PC-3 (cell line): ENCODE results near the gene PIGH. TPM values are rescaled to one million over a fixed set of nuclear protein-coding genes. Genes with fewer than 3 reads are reported as not detected.

Experiments
- ATAC-seq: fragments of 200-7000 bp; cut with Tn5 transposase; 2 replicates; pipeline ENCODE4 v1.9.1; 2020; ENCODE audit warnings: mild to moderate bottlenecking, moderate library complexity
- BruUV-seq: library from RNA; stranded (reverse); fragments of 400-500 nt; replicated peaks from 2 replicates; lab custom pipeline; 2021; lab: Mats Ljungman, UMichigan
- CTCF ChIA-PET: fragments of 300-600 bp; sonication (Branson Sonifier 250); formaldehyde crosslinking; loops from one replicate; lab custom pipeline; 2022; ENCODE audit warnings: antibody characterized with exemption; lab: Charles Lee
- POLR2A ChIA-PET: fragments of 300-600 bp; sonication (Branson Sonifier 250); formaldehyde crosslinking; loops from one replicate; lab custom pipeline; 2022; ENCODE audit warnings: antibody characterized with exemption; ENCODE audit not compliant: unreplicated experiment; lab: Charles Lee
- DNase-seq: peaks from one replicate; pipeline ENCODE4 v3.0.0-alpha.2; 2015
- H2AFZ ChIP-seq: fragments of 300-600 bp; sonication (generic); 2 replicates; pipeline ENCODE4 v1.6.0; 2016; ENCODE audit warnings: antibody characterized with exemption, low read length
- H3F3A ChIP-seq: fragments of 300-600 bp; sonication (generic); one replicate; pipeline ENCODE4 v1.6.0; 2017; ENCODE audit warnings: antibody characterized with exemption, low read length, control low read depth, mild to moderate bottlenecking; ENCODE audit not compliant: unreplicated experiment
- H3K27ac ChIP-seq: fragments of 300-600 bp; sonication (generic); 2 replicates; pipeline ENCODE4 v1.5.1; 2016; ENCODE audit warnings: mild to moderate bottlenecking, low read length
- H3K27me3 ChIP-seq: fragments of 300-600 bp; sonication (generic); 2 replicates; pipeline ENCODE4 v1.6.1; 2016; ENCODE audit warnings: low read length, mixed read lengths
- H3K36me3 ChIP-seq: fragments of 300-600 bp; sonication (generic); 2 replicates; pipeline ENCODE4 v1.6.1; 2016; ENCODE audit warnings: low read depth, mixed run types, low read length, mixed read lengths
- H3K4me1 ChIP-seq: fragments of 300-600 bp; sonication (generic); 2 replicates; pipeline ENCODE4 v1.5.1; 2016; ENCODE audit warnings: low read length; ENCODE audit not compliant: insufficient read depth
- H3K4me2 ChIP-seq: fragments of 300-600 bp; sonication (generic); 2 replicates; pipeline ENCODE4 v1.6.0; 2016; ENCODE audit warnings: low read length
- H3K4me3 ChIP-seq: fragments of 300-600 bp; sonication (generic); 2 replicates; pipeline ENCODE4 v1.5.1; 2016; ENCODE audit warnings: mild to moderate bottlenecking, low read length, mixed read lengths
- H3K79me2 ChIP-seq: fragments of 300-600 bp; sonication (generic); 2 replicates; pipeline ENCODE4 v1.6.1; 2017; ENCODE audit warnings: low read length, mixed read lengths
- H3K9ac ChIP-seq: fragments of 300-600 bp; sonication (generic); 2 replicates; pipeline ENCODE4 v1.6.0; 2016; ENCODE audit warnings: mild to moderate bottlenecking, low read length
- H3K9me2 ChIP-seq: fragments of 300-600 bp; sonication (generic); replicated peaks from 2 replicates; pipeline ENCODE4 v1.6.1; 2016; ENCODE audit warnings: mixed run types, low read length, mixed read lengths
- H3K9me3 ChIP-seq: fragments of 300-600 bp; sonication (generic); 2 replicates; pipeline ENCODE4 v1.6.1; 2016; ENCODE audit warnings: low read length, mixed read lengths
- H4K20me1 ChIP-seq: fragments of 300-600 bp; sonication (generic); 2 replicates; pipeline ENCODE4 v1.6.1; 2016; ENCODE audit warnings: low read length, mixed read lengths
- EZH2 ChIP-seq: fragments of 300-600 bp; sonication (generic); IDR thresholded peaks from one replicate; pipeline ENCODE4 v1.6.1; 2017; ENCODE audit warnings: antibody characterized with exemption, mild to moderate bottlenecking, low read length; ENCODE audit not compliant: unreplicated experiment
- EZH2phosphoT487 ChIP-seq: fragments of 300-600 bp; sonication (generic); IDR thresholded peaks from 2 replicates; pipeline ENCODE4 v1.6.1; 2018; ENCODE audit warnings: mild to moderate bottlenecking, antibody characterized with exemption, low read length, borderline replicate concordance
- intact Hi-C: fragments of 100-400 bp; cut with micrococcal nuclease; formaldehyde crosslinking; loops from 2 replicates; pipeline ENCODE4 v1.9.0; 2023
- total RNA-seq: library from RNA; depleted of rRNA; stranded (reverse); fragments of >200 nt; gene quantifications from 2 replicates; pipeline ENCODE4 v1.2.3, GENCODE V29; 2014; rRNA removed
- TF ChIP-seq, protein P1 (sequence below): fragments of 300-600 bp; sonication (generic); conservative IDR thresholded peaks from 2 replicates; pipeline ENCODE4 v1.5.1; 2017; ENCODE audit warnings: antibody characterized with exemption, low read depth, mild to moderate bottlenecking, low read length

PIGH gene
- total RNA-seq, 1 experiment from 2014 or later, result 66.4 TPM

DNA sequence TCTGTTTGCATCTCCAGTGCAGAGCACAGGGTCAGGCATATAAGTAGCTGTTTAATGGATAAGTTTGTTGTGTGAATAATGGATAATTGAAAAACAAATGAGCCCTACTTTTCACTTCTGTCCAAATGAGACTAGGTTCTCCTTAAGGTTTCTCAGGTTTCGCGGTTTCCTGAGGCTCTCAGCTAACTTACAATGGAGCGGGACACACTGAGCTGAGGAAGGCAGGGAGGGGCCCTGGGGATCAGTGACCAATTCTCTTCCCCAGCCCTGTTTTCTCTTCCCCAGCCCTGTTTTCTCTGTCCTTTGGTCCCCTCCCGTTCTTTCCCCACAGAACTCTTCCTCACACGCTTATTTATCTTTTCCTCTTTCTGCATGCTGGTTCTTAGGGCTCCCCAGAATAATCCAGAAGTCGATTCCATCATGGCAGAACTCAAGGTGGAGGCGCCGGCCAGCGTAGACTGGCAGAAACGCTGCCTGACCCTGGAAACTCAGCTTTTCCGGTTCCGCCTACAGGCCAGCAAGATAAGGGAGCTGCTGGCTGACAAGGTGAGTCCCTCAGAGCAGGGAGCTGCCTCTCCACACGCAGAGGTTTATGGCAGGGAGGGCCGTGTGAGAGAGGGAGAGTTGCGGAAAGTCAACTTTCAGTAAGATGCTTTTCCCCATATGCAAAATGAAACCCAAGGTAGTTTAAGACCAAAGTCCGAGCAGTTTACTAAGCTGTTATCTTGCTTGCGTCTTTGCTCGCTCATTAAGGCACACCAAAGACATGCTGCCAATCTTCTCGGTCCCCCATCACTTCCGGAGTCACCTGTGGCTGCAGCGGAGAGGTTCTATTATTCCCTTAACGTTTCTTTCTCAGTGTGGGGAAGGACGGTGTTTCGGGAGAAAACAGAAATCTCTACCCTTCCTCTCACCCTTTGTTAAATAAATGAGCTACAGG lies 58.4 kb downstream of the PIGH start:
- no peaks in the 10 kb centered on the region for H3F3A ChIP-seq
- intact Hi-C loops, result no loop called here
- no peak for DNase-seq
- no peaks in the 10 kb centered on the region for H3K79me2 ChIP-seq
- CTCF ChIA-PET, result interaction anchor here (0.6 to 0.9 kb wide), 2 partner anchors 10 to 15 kb away, joined by 5 to 6 read pairs; no protein-coding TSS in a partner anchor
- H3K4me3 ChIP-seq, result no peak overlapping the region
- BruUV-seq, result no TSS peak
- no peaks in the 10 kb centered on the region for H3K9me3 ChIP-seq
- H3K4me2 ChIP-seq, result no peak overlapping the region
- H3K36me3 ChIP-seq, result no peaks in the 10 kb centered on the region; the same call in 1 of the 2 replicates
- H3K27me3 ChIP-seq, result no peaks in the 10 kb centered on the region
- POLR2A ChIA-PET, result no interaction called here
- H2AFZ ChIP-seq, result no peak overlapping the region
- H3K27ac ChIP-seq, result no peak overlapping the region
- no peaks in the 10 kb centered on the region for H3K9me2 ChIP-seq
- ATAC-seq, result no peak
- no peak overlapping the region for H3K9ac ChIP-seq
- TF ChIP-seq EZH2phosphoT487 (no peak), EZH2 (no peak)
- TF ChIP-seq, protein P1, sequence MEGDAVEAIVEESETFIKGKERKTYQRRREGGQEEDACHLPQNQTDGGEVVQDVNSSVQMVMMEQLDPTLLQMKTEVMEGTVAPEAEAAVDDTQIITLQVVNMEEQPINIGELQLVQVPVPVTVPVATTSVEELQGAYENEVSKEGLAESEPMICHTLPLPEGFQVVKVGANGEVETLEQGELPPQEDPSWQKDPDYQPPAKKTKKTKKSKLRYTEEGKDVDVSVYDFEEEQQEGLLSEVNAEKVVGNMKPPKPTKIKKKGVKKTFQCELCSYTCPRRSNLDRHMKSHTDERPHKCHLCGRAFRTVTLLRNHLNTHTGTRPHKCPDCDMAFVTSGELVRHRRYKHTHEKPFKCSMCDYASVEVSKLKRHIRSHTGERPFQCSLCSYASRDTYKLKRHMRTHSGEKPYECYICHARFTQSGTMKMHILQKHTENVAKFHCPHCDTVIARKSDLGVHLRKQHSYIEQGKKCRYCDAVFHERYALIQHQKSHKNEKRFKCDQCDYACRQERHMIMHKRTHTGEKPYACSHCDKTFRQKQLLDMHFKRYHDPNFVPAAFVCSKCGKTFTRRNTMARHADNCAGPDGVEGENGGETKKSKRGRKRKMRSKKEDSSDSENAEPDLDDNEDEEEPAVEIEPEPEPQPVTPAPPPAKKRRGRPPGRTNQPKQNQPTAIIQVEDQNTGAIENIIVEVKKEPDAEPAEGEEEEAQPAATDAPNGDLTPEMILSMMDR, result no peak
- H3K4me1 ChIP-seq, result no peaks in the 10 kb centered on the region
- no peaks in the 10 kb centered on the region for H4K20me1 ChIP-seq

Other genes starting within 250 kb of the PIGH start
- 69.6 and 85.9 TPM in 2 replicates for gene ATP6V1D, start 240.5 kb downstream of the PIGH start, total RNA-seq
- gene EIF2S1, start 239.9 kb downstream of the PIGH start, total RNA-seq, result 345 and 415 TPM in 2 replicates
- gene PLEK2, start 188.1 kb downstream of the PIGH start, total RNA-seq, result 48.0 and 57.2 TPM in 2 replicates
- gene TMEM229B, start 111.5 kb downstream of the PIGH start, total RNA-seq, result not detected in 2 replicates
- 6.2 and 11.1 TPM in 2 replicates for gene PLEKHH1, start 67.0 kb downstream of the PIGH start, total RNA-seq
- gene ARG2, start 19.7 kb upstream of the PIGH start, total RNA-seq, result 1.1 and 1.7 TPM in 2 replicates
- 72.6 and 93.8 TPM in 2 replicates for gene VTI1B, start 74.4 kb upstream of the PIGH start, total RNA-seq
- 103 and 125 TPM in 2 replicates for gene RDH11, start 95.5 kb upstream of the PIGH start, total RNA-seq
- not detected in 2 replicates for gene RDH12, start 101.6 kb upstream of the PIGH start, total RNA-seq
- gene ZFYVE26, start 216.3 kb upstream of the PIGH start, total RNA-seq, result 20.0 and 21.1 TPM in 2 replicates
- gene RAD51B, start 219.5 kb upstream of the PIGH start, total RNA-seq, result 8.6 and 10.8 TPM in 2 replicates